ENCODE results near the gene CDH23. TPM values are rescaled to one million over a fixed set of nuclear protein-coding genes. Genes with fewer than 3 reads are reported as not detected.

Gene CDH23
- total and polyA plus RNA-seq, 10 of the 15 experiments (the other 5 are each of a cell fraction or from before 2014, with no cell fraction given): 0.09 to 0.40 (median 0.15) TPM; not detected in 1

DNA sequence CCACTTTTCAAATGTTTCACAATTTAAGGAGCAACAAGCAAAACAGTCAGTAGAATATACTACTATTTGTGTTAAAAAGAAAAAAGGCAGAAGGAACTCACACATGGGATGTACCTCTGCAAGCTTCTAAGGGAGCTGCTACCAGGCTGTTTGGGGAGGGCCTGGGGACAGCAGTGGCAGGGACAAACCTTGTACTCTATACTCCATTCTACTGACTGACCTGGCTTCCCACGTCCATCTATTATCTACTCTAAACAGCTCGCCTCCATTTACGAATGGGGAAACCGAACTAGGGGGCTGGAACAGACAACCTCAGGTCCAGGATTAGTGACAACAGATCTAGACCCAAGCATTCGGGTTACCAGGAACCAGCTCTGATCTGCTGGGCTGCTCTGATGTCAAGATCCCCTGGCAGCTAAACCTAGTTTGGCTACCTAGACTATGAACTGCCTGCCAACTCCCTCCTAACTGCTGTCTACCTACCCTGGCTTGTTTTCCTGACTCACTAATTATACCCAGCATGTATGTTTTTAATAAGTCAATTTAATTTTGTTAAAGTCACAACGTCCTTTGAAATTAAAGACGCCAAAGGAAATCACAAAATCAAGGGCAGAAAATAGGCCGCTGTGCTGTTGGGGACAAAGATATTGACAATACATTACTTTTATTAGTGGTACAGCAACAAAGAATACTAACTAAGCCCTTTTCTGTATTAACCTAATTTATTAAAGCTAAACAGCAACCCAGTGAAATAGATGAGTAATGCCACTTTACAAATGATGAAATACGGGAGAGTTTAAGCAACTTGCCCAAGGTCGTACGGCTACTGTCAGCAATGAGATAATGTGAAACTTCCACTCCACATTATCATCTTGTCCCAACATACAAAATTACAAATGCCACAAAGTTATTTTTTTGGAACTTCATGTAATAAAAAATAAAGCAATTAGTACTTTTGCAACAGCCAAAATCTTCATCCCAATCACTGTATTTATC lies 449.0 kb downstream of the CDH23 start:
- BruUV-seq (replicated peaks): no TSS peak
- H3K9me3 ChIP-seq (replicated peaks; ENCODE audit: control insufficient read depth, insufficient read depth, low read length): no peaks in the 10 kb centered on the region
- CTCF ChIA-PET: interaction anchor here (1.0 to 1.4 kb wide), 2 partner anchors 49 to 51 kb away, joined by 3 to 6 read pairs; no protein-coding TSS in a partner anchor
- in situ Hi-C loops (cut with MboI) (no loop called here), intact Hi-C loops (cut with micrococcal nuclease; ENCODE audit: unreplicated experiment) (no loop called here)
- H3K4me3 ChIP-seq: 0 out of 2 replicates have a peak overlapping the region, but pooled peaks have one; percentile 47
- POLR2A ChIA-PET: interaction anchor here (0.5 to 0.6 kb wide), 2 partner anchors 88 to 394 kb away, joined by 3 to 4 read pairs; no protein-coding TSS in a partner anchor
- DNase-seq (ENCODE audit: low read depth, low spot score) (no peak), ATAC-seq (no peak), FAIRE-seq (no peak)
- H3K79me2 ChIP-seq (ENCODE audit: control insufficient read depth, insufficient read depth, low read length): peaks cover 83% of the 10 kb centered on the region
- SMC1A ChIA-PET (ENCODE audit: uncharacterized antibody, unreplicated experiment): interaction anchor here (0.8 to 1.3 kb wide), 3 partner anchors 9 to 51 kb away, joined by 3 to 7 read pairs (median 3); no protein-coding TSS in a partner anchor
- WGBS (ENCODE audit: insufficient coverage, insufficient replicate concordance, low lambda C conversion rate, missing lambda C conversion rate): 94% methylated on average over 11 of the region's 11 CpGs
- peak overlapping the region; percentile 60 for H3K4me2 ChIP-seq (ENCODE audit: control insufficient read depth, insufficient read depth)
- no peaks in the 10 kb centered on the region; a peak in 1 of 4 replicates for H3K36me3 ChIP-seq (ENCODE audit: control insufficient read depth in 2 of 2, insufficient read depth in 2 of 2, low read length in 1 of 2)
- H3K27ac ChIP-seq (ENCODE audit: control insufficient read depth, insufficient read depth): peak overlapping the region; percentile 42
- peaks cover 20% of the 10 kb centered on the region for H3K4me1 ChIP-seq (ENCODE audit: control insufficient read depth, insufficient read depth, low read length)
- no peaks in the 10 kb centered on the region; the same call in 1 of the 2 replicates for H4K20me1 ChIP-seq (ENCODE audit: control insufficient read depth, insufficient read depth)
- TF ChIP-seq SRF (IDR thresholded peaks at IDR 0.05; ENCODE audit: low read depth in 2 of 2, low read length in 2 of 2) (no peak), SIX5 (IDR thresholded peaks at IDR 0.05; ENCODE audit: low read depth, low read length, severe bottlenecking) (no peak), POU2F2 (IDR thresholded peaks at IDR 0.05; ENCODE audit: borderline replicate concordance, low read depth, low read length) (no peak), EZH2 (IDR thresholded peaks at IDR 0.05; ENCODE audit: borderline replicate concordance, control insufficient read depth, low read depth, low read length) (no peak), ZBED1 (IDR thresholded peaks at IDR 0.05; ENCODE audit: borderline replicate concordance) (no peak), BACH1 (IDR thresholded peaks at IDR 0.05; ENCODE audit: borderline replicate concordance) (no peak), PML (IDR thresholded peaks at IDR 0.05; ENCODE audit: low read length) (no peak), CREB1 (IDR thresholded peaks at IDR 0.05; ENCODE audit: low read depth) (no peak), SIN3A (IDR thresholded peaks at IDR 0.05; ENCODE audit: low read depth, low read length) (no peak), NKRF (conservative IDR thresholded peaks at IDR 0.05) (no peak), DPF2 (IDR thresholded peaks at IDR 0.05) (no peak), RUNX3 (IDR thresholded peaks at IDR 0.05; ENCODE audit: low read length) (no peak)
- TF ChIP-seq, protein P1, sequence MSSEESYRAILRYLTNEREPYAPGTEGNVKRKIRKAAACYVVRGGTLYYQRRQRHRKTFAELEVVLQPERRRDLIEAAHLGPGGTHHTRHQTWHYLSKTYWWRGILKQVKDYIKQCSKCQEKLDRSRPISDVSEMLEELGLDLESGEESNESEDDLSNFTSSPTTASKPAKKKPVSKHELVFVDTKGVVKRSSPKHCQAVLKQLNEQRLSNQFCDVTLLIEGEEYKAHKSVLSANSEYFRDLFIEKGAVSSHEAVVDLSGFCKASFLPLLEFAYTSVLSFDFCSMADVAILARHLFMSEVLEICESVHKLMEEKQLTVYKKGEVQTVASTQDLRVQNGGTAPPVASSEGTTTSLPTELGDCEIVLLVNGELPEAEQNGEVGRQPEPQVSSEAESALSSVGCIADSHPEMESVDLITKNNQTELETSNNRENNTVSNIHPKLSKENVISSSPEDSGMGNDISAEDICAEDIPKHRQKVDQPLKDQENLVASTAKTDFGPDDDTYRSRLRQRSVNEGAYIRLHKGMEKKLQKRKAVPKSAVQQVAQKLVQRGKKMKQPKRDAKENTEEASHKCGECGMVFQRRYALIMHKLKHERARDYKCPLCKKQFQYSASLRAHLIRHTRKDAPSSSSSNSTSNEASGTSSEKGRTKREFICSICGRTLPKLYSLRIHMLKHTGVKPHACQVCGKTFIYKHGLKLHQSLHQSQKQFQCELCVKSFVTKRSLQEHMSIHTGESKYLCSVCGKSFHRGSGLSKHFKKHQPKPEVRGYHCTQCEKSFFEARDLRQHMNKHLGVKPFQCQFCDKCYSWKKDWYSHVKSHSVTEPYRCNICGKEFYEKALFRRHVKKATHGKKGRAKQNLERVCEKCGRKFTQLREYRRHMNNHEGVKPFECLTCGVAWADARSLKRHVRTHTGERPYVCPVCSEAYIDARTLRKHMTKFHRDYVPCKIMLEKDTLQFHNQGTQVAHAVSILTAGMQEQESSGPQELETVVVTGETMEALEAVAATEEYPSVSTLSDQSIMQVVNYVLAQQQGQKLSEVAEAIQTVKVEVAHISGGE (CRISPR knock-in tag; IDR thresholded peaks at IDR 0.05): no peak
- RAD21 ChIA-PET (ENCODE audit: unreplicated experiment): interaction anchor here (1.2 kb wide), 1 partner anchor 27 kb away, joined by 6 read pairs; no protein-coding TSS in a partner anchor
- H2AFZ ChIP-seq (ENCODE audit: control insufficient read depth, low read depth, low read length): no peak overlapping the region
- H3K9ac ChIP-seq (ENCODE audit: control insufficient read depth, insufficient read depth, low read length): no peak overlapping the region
- no peaks in the 10 kb centered on the region for H3K27me3 ChIP-seq (replicated peaks in 1 of 2; ENCODE audit: control insufficient read depth in 2 of 2, insufficient read depth in 2 of 2, low read length in 1 of 2)

Measured in GM12878 (cell line).